Activated CD8-positive, alpha-beta memory T cell treated with anti-CD3 and anti-CD28 coated beads for 36 hours (primary cell): ENCODE data around the gene CLK3. TPM values are rescaled to one million over a fixed set of nuclear protein-coding genes. Genes with fewer than 3 reads are reported as not detected.

ENCODE experiments used
- total RNA-seq, 2 experiments: library from RNA; stranded (reverse); gene quantifications; one replicate each; pipeline ENCODE4 v1.2.3, GENCODE V29; 2021

CLK3 gene
- total RNA-seq, 2 experiments from 2014 or later: 109 to 112 TPM

Other genes starting within 250 kb of the CLK3 start
- gene CYP11A1, start 248.2 kb upstream of the CLK3 start, total RNA-seq: under 1 TPM; 0.13 to 0.23 TPM
- gene SEMA7A, start 181.9 kb upstream of the CLK3 start, total RNA-seq: 100 to 1,000 TPM; 106 to 111 TPM
- gene UBL7, start 154.7 kb upstream of the CLK3 start, total RNA-seq: 10 to 100 TPM; 59.8 to 66.6 TPM
- 10 to 100 TPM; 34.2 to 34.3 TPM for gene ARID3B, start 74.6 kb upstream of the CLK3 start, total RNA-seq
- gene EDC3, start 80.2 kb downstream of the CLK3 start, total RNA-seq: 10 to 100 TPM; 50.5 to 52.2 TPM
- 1 to 10 TPM in 1 of 2 experiments, under 1 TPM in 1; 0.48 to 1.0 TPM for gene CYP1A1, start 109.7 kb downstream of the CLK3 start, total RNA-seq
- not detected for gene CYP1A2, start 133.0 kb downstream of the CLK3 start, total RNA-seq
- gene CSK, start 166.2 kb downstream of the CLK3 start, total RNA-seq: 100 to 1,000 TPM; 289 to 301 TPM
- under 1 TPM in 1 of 2 experiments, not detected in 1; 0.15 TPM for gene LMAN1L, start 197.0 kb downstream of the CLK3 start, total RNA-seq
- not detected for gene CPLX3, start 210.8 kb downstream of the CLK3 start, total RNA-seq
- 10 to 100 TPM; 49.6 to 54.3 TPM for gene ULK3, start 227.3 kb downstream of the CLK3 start, total RNA-seq